Thyroid gland (tissue), 4 donors: Measurements from ENCODE around the gene TAX1BP3. TPM values are rescaled to one million over a fixed set of nuclear protein-coding genes. Genes with fewer than 3 reads are reported as not detected.
"Not testable (repeated sequence)": the region's sequence is repeated elsewhere in the genome, so short reads cannot be mapped to it uniquely, and the experiment has no call there.

Experiments
- DNase-seq, 2 donors: peaks; one replicate each; pipeline ENCODE4 v3.0.0-alpha.2; 2019
- H3K27ac ChIP-seq, 3 donors: fragments of 200-600 bp; sonication (generic); 1 replicate in 2 of 3; 2 replicates in 1 of 3; pipeline ENCODE4 v1.5.1; 2016 to 2019; ENCODE audit warnings: mild to moderate bottlenecking in 1 of 3, moderate library complexity in 1 of 3
- H3K27me3 ChIP-seq: fragments of 200-600 bp; sonication (generic); one replicate; pipeline ENCODE4 v1.5.1; 2019
- H3K36me3 ChIP-seq, 2 donors: fragments of 200-600 bp; sonication (generic); one replicate each; pipeline ENCODE4 v1.5.1; 2016 to 2019
- H3K4me1 ChIP-seq, 2 donors: fragments of 200-600 bp; sonication (generic); one replicate each; pipeline ENCODE4 v1.5.1; 2017 to 2019
- H3K4me3 ChIP-seq, 3 donors: fragments of 200-600 bp; sonication (generic); replicated peaks in 1 of 3; 1 replicate in 2 of 3; 2 replicates in 1 of 3; pipeline ENCODE4 v1.5.1; 2016; ENCODE audit warnings: mild to moderate bottlenecking in 1 of 3
- H3K9me3 ChIP-seq: fragments of 200-600 bp; sonication (generic); one replicate; pipeline ENCODE4 v1.5.1; 2017
- CTCF ChIP-seq, 6 experiments: fragments of 200-600 bp in 3 of 6; fragments of 450-650 bp in 3 of 6; sonication (generic) in 3 of 6; IDR thresholded peaks; one replicate each; pipeline ENCODE4 v1.5.1; 2016 to 2019; ENCODE audit warnings: antibody characterized with exemption in 6 of 6, mild to moderate bottlenecking in 2 of 6, inconsistent platforms in 1 of 6, moderate library complexity in 1 of 6
- POLR2A ChIP-seq, 2 donors: fragments of 450-650 bp; IDR thresholded peaks; one replicate each; pipeline ENCODE4 v1.6.1; 2017; ENCODE audit warnings: antibody characterized with exemption in 2 of 2, mild to moderate bottlenecking in 2 of 2, moderate library complexity in 1 of 2
- WGBS, 2 donors: methylation state at CpG; one replicate each; pipeline ENCODE4 v1.1.5; 2017; 5-methylcytosine and 5-hydroxymethylcytosine counted together
- intact Hi-C: fragments of 100-400 bp; cut with DNase I; formaldehyde crosslinking; loops from one replicate; pipeline ENCODE4 v1.15.1; 2023
- total RNA-seq, 4 donors: library from RNA; depleted of rRNA; stranded (reverse); fragments of >200 nt; gene quantifications; one replicate each; pipeline ENCODE4 v1.2.3, GENCODE V29; 2016

TAX1BP3 gene
- total RNA-seq = 100 to 1,000 TPM in 2 of 4 donors, 10 to 100 TPM in 2; 62.9 to 151 (median 120) TPM

- peaks cover 14 to 25% of the 10 kb centered on the region in 2 donors for H3K4me1 ChIP-seq
- TF ChIP-seq POLR2A (IDR thresholded peaks at IDR 0.05) (peak; percentile 71 to 96), CTCF (IDR thresholded peaks at IDR 0.05) (no peak)
- WGBS, 2 donors = 0% methylated on average over 9 to 16 of the region's 89 CpGs
- H3K9me3 ChIP-seq = no peaks in the 10 kb centered on the region
- no peaks in the 10 kb centered on the region for H3K27me3 ChIP-seq
- intact Hi-C loops = no loop called here
- peak; percentile 99 for DNase-seq
- H3K4me3 ChIP-seq = peak within 1 kb of the TSS; percentile 80 to 99 (median 83)
- H3K36me3 ChIP-seq = peaks cover 11 to 14% of the 10 kb centered on the region in 2 donors
- peak within 1 kb of the TSS; percentile 89 to 99 (median 98) for H3K27ac ChIP-seq
Observed at GRCh38 chr17:3668279-3669084, at the start of gene TAX1BP3, which contains the start of gene EMC6. TSS of gene TAX1BP3 (minus strand) at chr17:3668578. CDS start at chr17:3668526, 52 bp downstream. TSS of gene EMC6 (plus strand) at chr17:3668812. CDS start at chr17:3669147, 335 bp downstream.

- intact Hi-C loops = no loop called here
- no peaks in the 10 kb centered on the region for H3K4me1 ChIP-seq
- H3K27ac ChIP-seq = no peak overlapping the region
- TF ChIP-seq POLR2A (IDR thresholded peaks at IDR 0.05) = no peak
- 82 to 95% methylated on average over 8 of the region's 8 CpGs for WGBS, 2 donors
- H3K4me3 ChIP-seq = no peak overlapping the region
- H3K9me3 ChIP-seq = no peaks in the 10 kb centered on the region
- DNase-seq = no peak
- peaks cover 12 to 41% of the 10 kb centered on the region in 2 donors for H3K36me3 ChIP-seq
- no peaks in the 10 kb centered on the region for H3K27me3 ChIP-seq
Observed at GRCh38 chr17:3715296-3715695, 46.9 kb upstream of the TAX1BP3 start.

- Histone ChIP-seq H3K4me1 (no peaks in the 10 kb centered on the region), H3K9me3 (no peaks in the 10 kb centered on the region), H3K27ac (no peak overlapping the region), H3K27me3 (no peaks in the 10 kb centered on the region), H3K4me3 (no peak overlapping the region), H3K36me3 (peaks cover 12 to 35% of the 10 kb centered on the region in 2 donors)
- TF ChIP-seq CTCF (IDR thresholded peaks at IDR 0.05) = no peak
- TF ChIP-seq POLR2A (IDR thresholded peaks at IDR 0.05) = no peak
- DNase-seq = no peak
- 68 to 89% methylated on average over 13 of the region's 13 CpGs for WGBS, 2 donors
- intact Hi-C loops = no loop called here
Observed at GRCh38 chr17:3712811-3713463, 44.6 kb upstream of the TAX1BP3 start.

- Histone ChIP-seq H3K4me3 (no peak overlapping the region), H3K4me1 (no peaks in the 10 kb centered on the region), H3K27ac (no peak overlapping the region), H3K9me3 (no peaks in the 10 kb centered on the region), H3K36me3 (peaks cover 12 to 19% of the 10 kb centered on the region in 2 donors), H3K27me3 (no peaks in the 10 kb centered on the region)
- TF ChIP-seq CTCF (IDR thresholded peaks at IDR 0.05) (no peak), POLR2A (IDR thresholded peaks at IDR 0.05) (no peak)
- intact Hi-C loops = no loop called here
- WGBS, 2 donors = 64 to 76% methylated on average over 5 of the region's 5 CpGs
- DNase-seq = no peak
Observed at GRCh38 chr17:3710951-3711383, 42.6 kb upstream of the TAX1BP3 start.

GRCh38 chr17:3708366-3708765, 40.0 kb upstream of the TAX1BP3 start:
- WGBS, 2 donors = 59 to 83% methylated on average over 3 of the region's 3 CpGs
- no peak for TF ChIP-seq POLR2A (IDR thresholded peaks at IDR 0.05)
- no peak for TF ChIP-seq CTCF (IDR thresholded peaks at IDR 0.05)
- no peaks in the 10 kb centered on the region for H3K36me3 ChIP-seq
- no peak overlapping the region for H3K4me3 ChIP-seq
- intact Hi-C loops = no loop called here
- H3K9me3 ChIP-seq = no peaks in the 10 kb centered on the region
- no peaks in the 10 kb centered on the region for H3K27me3 ChIP-seq
- DNase-seq = no peak
- H3K27ac ChIP-seq = no peak overlapping the region
- no peaks in the 10 kb centered on the region for H3K4me1 ChIP-seq

- H3K36me3 ChIP-seq, DNase-seq, H3K4me3 ChIP-seq, intact Hi-C loops, H3K27ac ChIP-seq, H3K9me3 ChIP-seq, H3K27me3 ChIP-seq, H3K4me1 ChIP-seq: not testable (repeated sequence)
- WGBS, 2 donors = 97 to 100% methylated on average over 1 of the region's 1 CpG
Observed at GRCh38 chr17:3705718-3705984, 37.3 kb upstream of the TAX1BP3 start.
